Uterus (tissue), 4 donors: ENCODE data around the gene CEP104. TPM values are rescaled to one million over a fixed set of nuclear protein-coding genes. Genes with fewer than 3 reads are reported as not detected.
"Not testable (repeated sequence)": the region's sequence is repeated elsewhere in the genome, so short reads cannot be mapped to it uniquely, and the experiment has no call there.

Source experiments
- DNase-seq, 2 donors: peaks; one replicate each; pipeline ENCODE4 v3.0.0-alpha.2; 2019 to 2020
- H3K27ac ChIP-seq, 2 donors: fragments of 200-600 bp; sonication (generic); 1 replicate in 1 of 2; 2 replicates in 1 of 2; pipeline ENCODE4 v1.5.1; 2016 to 2018
- H3K27me3 ChIP-seq, 2 donors: fragments of 200-600 bp; sonication (generic); one replicate each; pipeline ENCODE4 v1.5.1; 2018 to 2019; ENCODE audit warnings: control low read depth in 1 of 2
- H3K36me3 ChIP-seq, 2 donors: fragments of 200-600 bp; sonication (generic); one replicate each; pipeline ENCODE4 v1.5.1; 2019; ENCODE audit warnings: control low read depth in 1 of 2
- H3K4me1 ChIP-seq, 2 donors: fragments of 200-600 bp; sonication (generic); one replicate each; pipeline ENCODE4 v1.5.1; 2018 to 2019; ENCODE audit warnings: control low read depth in 1 of 2
- H3K4me3 ChIP-seq, 2 donors: fragments of 200-600 bp; sonication (generic); 1 replicate in 1 of 2; 2 replicates in 1 of 2; pipeline ENCODE4 v1.5.1; 2018 to 2019; ENCODE audit warnings: mild to moderate bottlenecking in 1 of 2
- H3K9me3 ChIP-seq, 2 donors: fragments of 200-600 bp; sonication (generic); one replicate each; pipeline ENCODE4 v1.5.1; 2019; ENCODE audit warnings: control low read depth in 1 of 2
- CTCF ChIP-seq, 4 experiments: fragments of 200-600 bp in 2 of 4; fragments of 450-650 bp in 2 of 4; sonication (generic) in 2 of 4; IDR thresholded peaks; one replicate each; pipeline ENCODE4 v1.5.1; 2016 to 2019; ENCODE audit warnings: antibody characterized with exemption in 4 of 4, mild to moderate bottlenecking in 2 of 4, moderate library complexity in 1 of 4
- POLR2A ChIP-seq, 2 donors: fragments of 450-650 bp; IDR thresholded peaks; one replicate each; pipeline ENCODE4 v1.6.1; 2016; ENCODE audit warnings: antibody characterized with exemption in 2 of 2, mild to moderate bottlenecking in 1 of 2, moderate library complexity in 1 of 2
- intact Hi-C: fragments of 100-400 bp; cut with DNase I; formaldehyde crosslinking; loops from one replicate; pipeline ENCODE4 v1.15.1; 2023; ENCODE audit warnings: low total_unique reads
- total RNA-seq, 4 donors: library from RNA; depleted of rRNA in 3 of 4; stranded (reverse); fragments of >200 nt in 3 of 4; gene quantifications; one replicate each; pipeline versions ENCODE4 v1.1.0 to v1.2.4, GENCODE V29; 2014 to 2023
- donor health status: DM: yes; HTN: yes; CAD: no.

CEP104 gene
- total RNA-seq, 4 donors from 2014 or later, result 10.5 to 43.2 (median 22.1) TPM

- DNase-seq, result no peak
Observed at GRCh38 chr1:3809680-3810079, 47.3 kb downstream of the CEP104 start.

GRCh38 chr1:3807769-3808168 is 49.2 kb downstream of the CEP104 start:
- H3K9me3 ChIP-seq, result no peaks in the 10 kb centered on the region
- intact Hi-C loops, result no loop called here
- no peaks in the 10 kb centered on the region for H3K27me3 ChIP-seq
- H3K27ac ChIP-seq, result no peak overlapping the region
- TF ChIP-seq POLR2A (IDR thresholded peaks at IDR 0.05) (no peak), CTCF (IDR thresholded peaks at IDR 0.05) (no peak)
- DNase-seq, result no peak
- H3K4me3 ChIP-seq, result no peak overlapping the region
- H3K36me3 ChIP-seq, result no peaks in the 10 kb centered on the region
- no peaks in the 10 kb centered on the region for H3K4me1 ChIP-seq

More at GRCh38 chr1:3809680-3810079, 47.3 kb downstream of the CEP104 start:
- intact Hi-C loops, result no loop called here
- no peaks in the 10 kb centered on the region for H3K27me3 ChIP-seq
- H3K27ac ChIP-seq, result no peak overlapping the region
- H3K4me1 ChIP-seq, result no peaks in the 10 kb centered on the region
- H3K36me3 ChIP-seq, result no peaks in the 10 kb centered on the region
- TF ChIP-seq CTCF (IDR thresholded peaks at IDR 0.05), result no peak
- no peak overlapping the region for H3K4me3 ChIP-seq
- no peaks in the 10 kb centered on the region for H3K9me3 ChIP-seq

- H3K27me3 ChIP-seq, result no peaks in the 10 kb centered on the region
- no peak overlapping the region for H3K4me3 ChIP-seq
- H3K36me3 ChIP-seq, result no peaks in the 10 kb centered on the region
- no peaks in the 10 kb centered on the region for H3K4me1 ChIP-seq
- no peak overlapping the region for H3K27ac ChIP-seq
- H3K9me3 ChIP-seq, result no peaks in the 10 kb centered on the region
- no peak for DNase-seq
- no peak for TF ChIP-seq POLR2A (IDR thresholded peaks at IDR 0.05)
- TF ChIP-seq CTCF (IDR thresholded peaks at IDR 0.05), result no peak
- intact Hi-C loops, result no loop called here
Observed at GRCh38 chr1:3805038-3805437, 52.0 kb downstream of the CEP104 start.

- H3K4me3 ChIP-seq, result not testable (repeated sequence)
Observed at GRCh38 chr1:3804627-3804944, 52.4 kb downstream of the CEP104 start.

GRCh38 chr1:3803905-3804626 is 52.9 kb downstream of the CEP104 start:
- H3K9me3 ChIP-seq, result no peaks in the 10 kb centered on the region
- H3K36me3 ChIP-seq, result no peaks in the 10 kb centered on the region
- intact Hi-C loops, result no loop called here
- no peak for TF ChIP-seq CTCF (IDR thresholded peaks at IDR 0.05)
- TF ChIP-seq POLR2A (IDR thresholded peaks at IDR 0.05), result no peak
- no peaks in the 10 kb centered on the region for H3K27me3 ChIP-seq
- H3K4me3 ChIP-seq, result no peak overlapping the region
- H3K4me1 ChIP-seq, result no peaks in the 10 kb centered on the region
- DNase-seq, result no peak
- H3K27ac ChIP-seq, result no peak overlapping the region

More at GRCh38 chr1:3804627-3804944, 52.4 kb downstream of the CEP104 start:
- DNase-seq, H3K27ac ChIP-seq, H3K9me3 ChIP-seq, H3K27me3 ChIP-seq, intact Hi-C loops, H3K4me1 ChIP-seq, H3K36me3 ChIP-seq: not testable (repeated sequence)

GRCh38 chr1:3800795-3801194 is 56.2 kb downstream of the CEP104 start:
- DNase-seq, intact Hi-C loops, H3K27me3 ChIP-seq, H3K27ac ChIP-seq, H3K4me3 ChIP-seq, H3K9me3 ChIP-seq, H3K4me1 ChIP-seq, H3K36me3 ChIP-seq: not testable (repeated sequence)
